Nephron (organoid): Measurements from ENCODE around the gene INSR.

ENCODE experiments used
- H3K27ac Mint-ChIP-seq, 3 experiments: 2 replicates each; pipeline ENCODE4 v1.8.0; 2020; ENCODE audit warnings: mixed read lengths in 3 of 3, mild to moderate bottlenecking in 2 of 3, moderate library complexity in 1 of 3
- H3K27me3 Mint-ChIP-seq: 2 replicates; pipeline ENCODE4 v1.8.0; 2021; ENCODE audit warnings: low read depth, mild to moderate bottlenecking, moderate library complexity, mixed read lengths
- H3K36me3 Mint-ChIP-seq: 2 replicates; pipeline ENCODE4 v1.8.0; 2020; ENCODE audit warnings: low read depth, mixed read lengths
- H3K4me1 Mint-ChIP-seq: 2 replicates; pipeline ENCODE4 v1.8.0; 2020; ENCODE audit warnings: mixed read lengths
- H3K4me3 Mint-ChIP-seq, 3 experiments: 2 replicates each; pipeline ENCODE4 v1.8.0; 2020; ENCODE audit warnings: mild to moderate bottlenecking in 3 of 3, mixed read lengths in 3 of 3, moderate library complexity in 2 of 3
- H3K9me3 Mint-ChIP-seq: 2 replicates; pipeline ENCODE4 v1.8.0; 2020; ENCODE audit warnings: mixed read lengths
- TF ChIP-seq, protein P1 (sequence below), 3 experiments: fragments of 200-600 bp; sonication (generic); IDR thresholded peaks; one replicate each; pipeline ENCODE4 v1.5.0; 2021; ENCODE audit warnings: antibody characterized with exemption in 3 of 3; ENCODE audit not compliant: unreplicated experiment in 3 of 3

The INSR gene

DNA sequence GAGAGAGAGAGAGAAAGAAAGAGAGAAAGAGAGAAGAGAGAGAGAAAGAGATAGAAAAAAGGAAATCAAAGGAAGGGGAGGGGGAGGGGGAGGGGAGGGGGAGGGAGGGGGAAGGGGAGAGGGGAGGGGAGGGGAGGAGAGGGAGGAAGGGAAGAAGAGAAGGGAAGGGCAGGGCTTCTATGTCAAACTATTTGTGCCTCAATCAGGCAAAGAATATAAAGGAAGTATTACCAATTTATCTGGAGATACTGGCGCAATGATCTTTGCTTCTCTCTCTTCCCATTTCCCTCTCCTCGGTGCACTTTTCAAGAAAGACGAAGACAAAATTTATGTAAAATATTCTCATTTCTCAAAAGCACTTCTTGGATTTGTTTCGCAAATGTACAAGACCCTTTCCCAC is 9.3 kb upstream of the INSR start:
- Mint-ChIP-seq H3K4me1 (no peaks in the 10 kb centered on the region), H3K27me3 (peaks cover 22% of the 10 kb centered on the region), H3K4me3 (no peak overlapping the region), H3K36me3 (no peaks in the 10 kb centered on the region), H3K9me3 (no peaks in the 10 kb centered on the region), H3K27ac (no peak overlapping the region)
- TF ChIP-seq, protein P1, sequence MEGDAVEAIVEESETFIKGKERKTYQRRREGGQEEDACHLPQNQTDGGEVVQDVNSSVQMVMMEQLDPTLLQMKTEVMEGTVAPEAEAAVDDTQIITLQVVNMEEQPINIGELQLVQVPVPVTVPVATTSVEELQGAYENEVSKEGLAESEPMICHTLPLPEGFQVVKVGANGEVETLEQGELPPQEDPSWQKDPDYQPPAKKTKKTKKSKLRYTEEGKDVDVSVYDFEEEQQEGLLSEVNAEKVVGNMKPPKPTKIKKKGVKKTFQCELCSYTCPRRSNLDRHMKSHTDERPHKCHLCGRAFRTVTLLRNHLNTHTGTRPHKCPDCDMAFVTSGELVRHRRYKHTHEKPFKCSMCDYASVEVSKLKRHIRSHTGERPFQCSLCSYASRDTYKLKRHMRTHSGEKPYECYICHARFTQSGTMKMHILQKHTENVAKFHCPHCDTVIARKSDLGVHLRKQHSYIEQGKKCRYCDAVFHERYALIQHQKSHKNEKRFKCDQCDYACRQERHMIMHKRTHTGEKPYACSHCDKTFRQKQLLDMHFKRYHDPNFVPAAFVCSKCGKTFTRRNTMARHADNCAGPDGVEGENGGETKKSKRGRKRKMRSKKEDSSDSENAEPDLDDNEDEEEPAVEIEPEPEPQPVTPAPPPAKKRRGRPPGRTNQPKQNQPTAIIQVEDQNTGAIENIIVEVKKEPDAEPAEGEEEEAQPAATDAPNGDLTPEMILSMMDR (IDR thresholded peaks at IDR 0.05; ENCODE audit: unreplicated experiment in 3 of 3): no peak

DNA sequence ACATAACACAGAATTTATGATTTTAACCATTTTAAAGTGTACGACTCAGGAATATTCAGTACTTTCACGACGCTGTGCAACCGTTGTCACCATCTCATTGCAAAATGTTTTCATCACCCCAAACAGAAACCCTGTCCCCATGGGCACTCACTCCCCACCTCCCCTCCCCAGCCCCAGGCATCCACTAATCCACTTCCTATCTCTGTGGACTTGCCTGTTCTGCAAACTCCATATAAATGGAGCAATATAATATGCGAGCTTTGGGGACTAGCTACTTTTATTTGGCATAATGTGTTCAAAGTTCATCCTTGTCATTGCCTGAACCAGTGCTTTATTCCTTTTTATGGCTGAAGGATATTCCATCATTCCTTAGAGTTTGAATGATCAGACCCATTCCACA is 7.3 kb upstream of the INSR start:
- Mint-ChIP-seq H3K4me1 (no peaks in the 10 kb centered on the region), H3K27me3 (peaks cover 33% of the 10 kb centered on the region), H3K4me3 (no peak overlapping the region), H3K9me3 (no peaks in the 10 kb centered on the region), H3K36me3 (no peaks in the 10 kb centered on the region), H3K27ac (no peak overlapping the region)
- TF ChIP-seq, protein P1 (IDR thresholded peaks at IDR 0.05; ENCODE audit: unreplicated experiment in 3 of 3): no peak

DNA sequence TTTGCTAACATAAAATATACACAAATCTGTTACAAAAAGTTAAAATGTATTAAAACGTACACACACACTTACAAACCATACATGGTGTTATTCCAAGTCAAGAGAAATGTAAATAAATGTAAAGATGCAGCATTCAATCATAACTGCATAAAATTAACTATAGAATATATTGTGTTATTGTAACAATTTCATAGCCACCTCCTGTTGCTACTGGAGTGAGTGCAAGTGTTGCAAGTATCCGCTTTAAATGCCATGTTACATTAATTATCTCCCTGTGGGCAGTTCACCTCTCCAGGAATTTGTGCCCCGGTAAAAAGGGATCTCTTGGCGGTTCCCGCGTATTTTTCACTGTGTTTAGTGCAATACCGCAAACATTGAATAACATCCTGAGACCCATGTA is 3.5 kb upstream of the INSR start:
- H3K27me3 Mint-ChIP-seq: peaks cover 43% of the 10 kb centered on the region
- H3K4me1 Mint-ChIP-seq: peaks cover 8% of the 10 kb centered on the region
- peak overlapping the region in 2 of 3 experiments; percentile 10 to 63 for H3K4me3 Mint-ChIP-seq
- no peaks in the 10 kb centered on the region for H3K9me3 Mint-ChIP-seq
- no peak overlapping the region for H3K27ac Mint-ChIP-seq
- no peaks in the 10 kb centered on the region for H3K36me3 Mint-ChIP-seq
- TF ChIP-seq, protein P1 (IDR thresholded peaks at IDR 0.05; ENCODE audit: unreplicated experiment in 3 of 3): no peak

DNA sequence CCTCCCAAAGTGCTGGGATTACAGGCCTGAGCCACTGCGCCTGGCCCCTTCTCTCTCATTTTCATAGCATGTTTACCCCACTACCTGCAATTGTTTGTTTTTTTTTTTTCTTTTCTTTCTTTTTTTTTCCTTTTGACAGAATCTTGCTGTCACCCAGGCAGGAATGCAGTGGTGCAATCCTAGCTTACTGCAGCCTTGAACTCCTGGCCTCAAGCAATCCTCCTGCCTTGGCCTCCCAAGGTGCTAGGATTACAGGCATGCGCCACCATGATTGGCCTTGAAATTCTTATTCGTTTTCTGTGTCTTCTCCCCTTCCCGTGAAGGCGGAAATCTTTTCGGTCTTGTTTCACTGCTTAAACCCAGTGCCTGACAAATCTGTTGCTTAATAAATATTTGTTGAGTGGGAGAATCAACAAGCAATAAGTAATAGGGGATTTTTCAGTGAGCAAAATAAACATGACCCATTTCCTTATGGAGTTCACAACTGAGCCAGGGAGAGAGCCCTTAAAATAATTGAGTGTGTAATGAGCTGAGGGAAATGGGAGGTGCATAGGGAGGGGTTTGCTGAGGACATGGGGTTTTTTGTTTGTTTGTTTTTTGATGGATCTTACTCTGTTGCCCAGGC is 1.8 kb upstream of the INSR start:
- TF ChIP-seq, protein P1 (IDR thresholded peaks at IDR 0.05; ENCODE audit: unreplicated experiment in 3 of 3): no peak

DNA sequence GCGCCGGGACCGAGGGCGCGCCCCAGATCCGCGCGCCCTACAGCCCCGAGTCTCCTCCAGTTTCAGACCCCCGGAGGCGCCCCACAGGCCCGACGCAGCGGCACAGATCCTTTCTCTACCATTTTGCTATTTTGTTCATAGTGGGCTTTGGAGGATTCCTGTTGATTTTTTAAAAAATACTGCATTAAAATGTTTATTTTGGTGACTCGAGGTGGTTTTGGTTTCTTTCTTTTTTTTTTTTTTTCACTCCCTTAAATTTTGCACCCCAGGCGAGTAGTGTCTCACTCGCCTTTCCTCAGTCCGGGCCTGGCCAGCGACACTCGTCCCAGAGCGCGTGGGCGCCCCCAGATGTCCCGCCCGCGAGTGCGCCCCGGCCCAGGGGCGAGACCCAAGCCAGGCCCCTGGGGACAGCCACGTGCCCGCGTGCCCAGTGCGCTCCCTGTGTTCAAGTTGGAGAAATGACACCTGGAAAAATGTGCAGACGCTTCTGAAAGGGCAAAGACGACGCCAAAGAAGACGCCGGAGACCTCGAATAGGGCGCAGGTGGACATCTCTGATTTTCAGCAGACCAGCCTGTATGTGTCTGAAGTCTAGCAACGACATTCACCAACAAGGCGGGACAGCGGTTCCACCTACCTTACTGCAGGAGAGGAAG is 471 bp upstream of the INSR start:
- Mint-ChIP-seq H3K36me3 (no peaks in the 10 kb centered on the region), H3K4me1 (peaks cover 17% of the 10 kb centered on the region), H3K4me3 (peak overlapping the region; percentile 85 to 90 (median 90)), H3K9me3 (no peaks in the 10 kb centered on the region), H3K27me3 (peaks cover 30% of the 10 kb centered on the region), H3K27ac (peak overlapping the region; percentile 81 to 87 (median 85))
- TF ChIP-seq, protein P1 (IDR thresholded peaks at IDR 0.05; ENCODE audit: unreplicated experiment in 3 of 3): peak in 2 of 3 experiments; percentile 24 to 51

More for the DNA sequence above, 1.8 kb upstream of the INSR start:
- Mint-ChIP-seq H3K36me3 (no peaks in the 10 kb centered on the region), H3K9me3 (no peaks in the 10 kb centered on the region), H3K27ac (peak overlapping the region in 1 of 3 experiments; percentile 44), H3K4me1 (peaks cover 17% of the 10 kb centered on the region), H3K27me3 (peaks cover 37% of the 10 kb centered on the region), H3K4me3 (peak overlapping the region; percentile 64 to 77 (median 73))
